Activated T-helper 1 cell treated with anti-CD3 and anti-CD28 coated beads, Interleukin-2, amount 50 U/mL, for 16 hours (primary cell): Measurements from ENCODE around the gene CNTN4.
"Not testable (repeated sequence)": the region's sequence is repeated elsewhere in the genome, so short reads cannot be mapped to it uniquely, and the experiment has no call there.

ENCODE experiments used
- DNase-seq, 2 donors: peaks; one replicate each; pipeline ENCODE4 v3.0.0-alpha.2; 2020; ENCODE audit warnings: low read depth in 1 of 2, low spot score in 1 of 2

The CNTN4 gene

GRCh38 chr3:2774481-2775249 lies 676.0 kb downstream of the CNTN4 start:
- DNase-seq = no peak

DNA sequence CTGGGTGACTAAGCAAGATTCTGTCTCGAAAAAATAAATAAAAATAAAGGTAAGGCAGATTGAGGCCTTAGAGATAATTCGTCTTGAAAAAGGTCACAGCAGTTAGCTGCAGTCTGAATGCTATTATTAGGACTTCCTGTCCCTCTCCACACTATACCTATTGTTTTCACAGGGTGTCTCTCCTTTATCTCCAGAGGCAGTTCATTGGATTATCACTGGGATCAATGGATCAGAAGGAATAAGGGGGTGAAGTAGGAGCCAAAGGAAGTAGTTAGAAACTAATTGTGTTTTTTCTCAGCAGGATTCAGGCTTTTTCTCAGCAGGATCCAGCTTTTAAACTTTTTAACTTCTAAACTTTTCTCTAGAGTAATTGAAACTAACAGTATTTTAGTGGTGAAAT lies 684.6 kb downstream of the CNTN4 start:
- no peak for DNase-seq

GRCh38 chr3:2784627-2785026 lies 686.0 kb downstream of the CNTN4 start:
- no peak for DNase-seq

DNA sequence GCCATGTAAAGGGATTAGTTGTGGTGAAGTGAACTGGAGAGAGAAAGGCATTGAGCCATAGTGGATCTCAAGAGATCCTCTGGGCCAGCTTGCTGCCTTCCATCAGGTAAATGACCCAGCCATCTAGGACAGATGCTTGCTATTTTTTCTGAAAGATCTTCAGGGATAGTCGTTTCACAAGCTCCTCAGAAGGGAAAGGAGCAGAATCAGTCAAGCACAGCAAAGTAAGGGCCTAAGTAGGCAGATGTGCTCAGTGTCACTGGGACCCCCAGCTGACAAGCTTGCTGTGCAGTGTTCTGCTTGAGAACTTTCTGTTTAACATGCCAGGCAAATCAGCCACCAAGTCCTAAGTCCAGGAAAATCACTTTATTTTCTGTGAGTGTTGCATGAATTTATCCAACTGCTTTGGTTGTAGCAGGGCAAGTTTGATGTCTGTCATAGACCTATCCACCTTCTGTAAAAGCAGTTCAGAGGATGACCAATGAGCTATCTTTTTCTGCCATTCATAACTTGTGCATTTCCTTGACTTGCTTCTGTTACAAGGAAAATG lies 691.7 kb downstream of the CNTN4 start:
- DNase-seq = no peak

DNA sequence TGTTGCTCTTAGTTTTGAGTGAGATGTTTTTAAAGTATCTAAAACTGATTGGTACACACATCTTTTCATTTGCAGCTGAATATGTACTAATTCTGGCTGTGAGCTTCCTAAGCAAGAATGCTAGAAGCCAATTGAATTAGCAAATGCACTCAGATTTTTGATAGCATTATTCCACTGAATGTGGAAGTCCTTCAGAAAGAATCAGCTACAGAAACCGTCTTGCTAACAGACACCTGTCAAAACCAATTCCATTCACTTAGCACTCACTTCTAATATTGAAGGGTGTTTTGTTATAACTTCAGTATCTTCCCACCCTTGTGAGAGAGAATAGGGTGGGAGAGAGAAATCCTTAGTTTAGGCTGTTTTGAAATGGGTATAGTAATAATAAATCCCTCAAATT lies 693.8 kb downstream of the CNTN4 start:
- no peak for DNase-seq

DNA sequence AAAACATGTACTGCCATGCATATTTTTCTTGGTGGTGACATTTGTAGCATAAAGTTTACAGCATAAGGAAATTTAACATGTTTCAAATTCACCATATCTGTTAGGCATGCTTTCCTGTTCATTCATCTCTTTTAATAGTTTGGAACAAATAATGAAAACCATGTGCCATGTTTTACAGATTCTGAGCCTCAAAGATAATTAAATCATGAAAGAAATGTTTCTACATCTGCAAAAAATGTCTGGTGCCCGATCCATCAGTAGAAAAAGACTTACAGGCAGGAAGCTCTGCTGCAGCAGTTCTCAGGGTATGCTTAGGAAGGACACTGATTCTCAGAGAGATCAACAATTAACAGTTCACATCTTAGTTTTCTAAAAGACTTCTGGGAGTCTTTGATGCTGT lies 695.3 kb downstream of the CNTN4 start:
- no peak for DNase-seq

GRCh38 chr3:2802429-2802828 lies 703.8 kb downstream of the CNTN4 start:
- DNase-seq = no peak

DNA sequence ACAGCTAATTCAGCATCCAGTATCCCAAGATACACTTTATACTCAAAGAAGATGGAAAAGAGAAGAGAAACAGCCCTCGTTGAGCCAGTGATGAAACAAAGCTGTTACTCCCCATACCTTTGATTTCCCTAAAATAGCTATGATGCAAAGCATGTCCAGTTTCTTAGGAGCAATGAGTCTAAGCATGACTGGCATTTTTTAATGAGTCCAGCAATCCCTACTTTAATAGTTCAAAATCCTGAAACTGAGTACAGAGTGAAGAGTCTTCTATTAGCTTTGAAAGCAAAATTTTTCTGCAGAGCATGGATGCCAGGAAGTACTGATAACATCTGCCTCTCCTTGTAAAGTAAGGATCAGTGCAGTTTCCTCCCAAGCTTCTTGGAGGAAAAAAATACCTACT lies 708.8 kb downstream of the CNTN4 start:
- no peak for DNase-seq

DNA sequence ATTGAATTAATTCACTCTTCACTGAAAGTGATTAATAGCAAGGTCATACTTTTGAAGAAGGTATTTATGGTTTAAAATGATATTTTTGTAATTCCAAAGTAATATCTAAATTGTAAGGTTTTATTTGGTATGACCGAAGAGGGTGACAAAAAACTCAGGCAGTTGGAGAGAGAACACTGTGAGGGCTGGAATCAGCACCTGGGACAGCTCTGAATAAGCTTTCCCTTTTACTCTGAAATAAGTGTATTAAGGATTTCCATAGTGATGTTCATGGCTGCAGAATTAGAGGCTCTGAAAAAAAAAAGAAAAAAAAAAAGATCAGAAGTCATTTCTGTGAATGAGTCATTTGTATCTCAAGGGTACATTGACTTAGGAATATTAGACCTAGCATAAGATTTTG lies 712.1 kb downstream of the CNTN4 start:
- DNase-seq = no peak

GRCh38 chr3:2819571-2819970 lies 720.9 kb downstream of the CNTN4 start:
- DNase-seq = no peak

DNA sequence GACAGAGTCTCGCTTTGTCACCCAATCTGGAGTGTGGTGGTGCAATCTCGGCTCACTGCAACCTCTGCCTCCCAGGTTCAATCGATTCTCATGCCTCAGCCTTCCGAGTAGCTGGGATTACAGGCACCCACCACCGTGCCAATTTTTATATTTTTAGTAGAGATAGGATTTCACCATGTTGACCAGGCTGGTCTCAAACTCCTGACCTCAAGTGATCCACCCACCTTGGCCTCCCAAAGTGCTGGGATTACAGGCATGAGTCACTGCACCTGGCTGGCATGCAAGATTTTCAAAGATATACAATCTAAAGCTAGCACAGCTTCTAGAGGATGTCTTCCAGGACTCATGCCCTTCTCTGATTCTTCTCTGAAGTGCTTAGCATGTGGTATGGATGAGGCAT lies 722.3 kb downstream of the CNTN4 start:
- DNase-seq = not testable (repeated sequence)

- DNase-seq = no peak
Observed at GRCh38 chr3:2822611-2823010, 723.9 kb downstream of the CNTN4 start.

DNA sequence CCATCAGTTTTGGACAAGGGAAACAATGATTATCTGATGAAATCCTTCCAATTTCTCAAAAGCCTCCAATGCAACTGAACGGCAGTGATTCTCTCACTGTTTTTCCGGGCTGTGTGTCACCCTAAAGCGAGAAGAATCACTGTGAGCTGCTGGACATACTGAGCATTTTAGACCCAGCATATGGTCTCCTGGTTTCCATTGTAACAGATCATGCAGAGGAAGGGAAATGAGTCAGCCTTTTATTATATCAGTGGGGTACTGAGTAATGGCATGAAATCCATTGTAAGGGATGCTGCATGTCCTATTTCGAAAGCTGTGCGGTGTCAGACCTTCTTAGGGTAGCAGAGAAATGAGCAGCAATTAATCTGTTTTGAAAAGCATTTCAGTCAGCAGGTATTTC lies 724.4 kb downstream of the CNTN4 start:
- DNase-seq = no peak

DNA sequence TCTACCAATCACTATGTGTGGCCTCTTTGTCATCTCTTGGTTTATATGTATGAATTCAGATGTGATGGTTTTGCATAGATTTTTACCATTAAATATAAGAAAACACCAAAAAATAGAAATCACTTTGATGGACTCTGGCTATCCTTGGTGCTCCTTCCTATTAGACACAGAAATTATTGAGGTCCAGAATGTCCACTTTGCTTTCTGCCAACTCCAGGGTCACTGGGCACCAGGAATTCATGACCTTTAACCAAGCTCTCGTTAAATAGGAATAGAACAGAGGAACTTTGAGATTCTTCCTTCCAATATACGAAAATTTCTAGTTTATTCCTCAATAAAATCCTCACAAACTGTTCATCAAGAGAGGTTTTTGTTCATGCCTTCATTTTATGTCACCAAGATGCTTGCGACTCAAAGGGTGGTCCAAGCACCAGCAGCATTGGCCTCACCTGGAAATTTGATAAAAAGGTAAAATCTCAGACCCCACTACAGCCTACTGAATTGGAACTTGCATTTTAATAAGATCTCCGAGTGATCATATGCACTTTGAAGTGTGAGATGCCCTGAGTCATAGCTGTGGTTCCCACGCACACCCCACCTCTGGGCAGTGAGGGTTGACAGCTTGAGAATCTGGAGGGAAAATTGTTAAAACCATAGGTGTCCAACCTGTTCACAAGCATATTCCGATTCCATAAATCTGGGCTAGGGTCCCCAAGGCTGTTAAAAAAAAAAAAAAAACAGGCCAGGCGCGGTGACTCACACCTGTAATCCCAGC lies 725.0 kb downstream of the CNTN4 start:
- DNase-seq = no peak

GRCh38 chr3:2826036-2826435 lies 727.4 kb downstream of the CNTN4 start:
- no peak for DNase-seq

- no peak for DNase-seq
Observed at GRCh38 chr3:2826453-2826852, 727.8 kb downstream of the CNTN4 start.

- DNase-seq = no peak
Observed at GRCh38 chr3:2837239-2837638, 738.6 kb downstream of the CNTN4 start.

GRCh38 chr3:2837910-2838309 lies 739.2 kb downstream of the CNTN4 start:
- DNase-seq = no peak

DNA sequence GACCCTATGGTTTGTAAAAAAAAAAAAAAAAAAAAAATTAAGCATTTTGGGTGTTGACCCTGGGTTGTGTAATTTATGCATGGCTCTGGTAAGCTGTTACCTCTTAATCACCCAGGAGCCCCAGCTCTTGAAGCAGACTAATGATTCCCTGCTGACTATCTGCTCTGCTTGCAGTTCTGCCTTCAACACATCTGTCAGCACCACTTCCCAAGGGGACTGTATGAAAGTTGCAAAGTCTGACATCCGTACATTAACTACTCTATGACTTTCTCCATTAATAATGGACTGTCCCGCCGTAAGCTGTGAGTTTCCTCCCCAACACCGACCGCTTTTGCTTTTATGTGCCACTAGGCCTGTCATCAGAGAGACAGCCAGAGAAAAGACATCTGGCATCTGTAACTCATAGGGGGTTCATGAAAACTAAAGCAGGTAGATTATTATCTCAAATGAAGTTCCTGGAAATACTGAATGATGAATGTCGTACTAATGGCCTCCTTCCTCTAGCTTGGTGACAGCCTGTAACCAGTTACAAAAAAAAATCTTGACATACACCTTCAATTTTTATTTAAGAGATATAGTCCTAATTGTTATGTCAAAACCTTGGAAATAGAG lies 740.0 kb downstream of the CNTN4 start:
- no peak for DNase-seq

DNA sequence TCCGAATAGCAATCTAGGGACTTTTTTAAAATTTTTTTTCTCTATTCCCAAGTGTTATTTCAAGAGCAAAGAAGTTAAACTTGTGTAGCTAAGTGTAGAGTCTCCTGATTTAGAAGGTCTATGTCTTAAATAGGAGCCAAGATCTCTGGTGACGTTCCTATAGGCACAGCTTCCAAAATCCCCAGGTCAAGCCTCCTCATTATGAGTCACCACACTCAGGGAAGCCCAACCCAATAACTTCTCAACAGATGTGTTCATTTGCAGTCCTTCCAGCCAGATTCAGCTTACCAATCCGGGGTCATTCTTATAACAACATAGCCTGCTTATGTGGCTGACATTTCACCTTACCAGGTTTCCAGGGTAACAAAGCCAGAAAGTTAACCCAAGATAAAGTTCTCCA lies 741.2 kb downstream of the CNTN4 start:
- no peak for DNase-seq

- no peak for DNase-seq
Observed at GRCh38 chr3:2847062-2847841, 748.6 kb downstream of the CNTN4 start.
